Thyroid gland (tissue), 4 donors: ENCODE data around the gene MT1E. TPM values are rescaled to one million over a fixed set of nuclear protein-coding genes. Genes with fewer than 3 reads are reported as not detected.
"Not testable (repeated sequence)": the region's sequence is repeated elsewhere in the genome, so short reads cannot be mapped to it uniquely, and the experiment has no call there.

ENCODE experiments used
- DNase-seq, 2 donors: peaks; one replicate each; pipeline ENCODE4 v3.0.0-alpha.2; 2019
- H3K27ac ChIP-seq, 3 donors: fragments of 200-600 bp; sonication (generic); 1 replicate in 2 of 3; 2 replicates in 1 of 3; pipeline ENCODE4 v1.5.1; 2016 to 2019; ENCODE audit warnings: mild to moderate bottlenecking in 1 of 3, moderate library complexity in 1 of 3
- H3K27me3 ChIP-seq: fragments of 200-600 bp; sonication (generic); one replicate; pipeline ENCODE4 v1.5.1; 2019
- H3K36me3 ChIP-seq, 2 donors: fragments of 200-600 bp; sonication (generic); one replicate each; pipeline ENCODE4 v1.5.1; 2016 to 2019
- H3K4me1 ChIP-seq, 2 donors: fragments of 200-600 bp; sonication (generic); one replicate each; pipeline ENCODE4 v1.5.1; 2017 to 2019
- H3K4me3 ChIP-seq, 3 donors: fragments of 200-600 bp; sonication (generic); replicated peaks in 1 of 3; 1 replicate in 2 of 3; 2 replicates in 1 of 3; pipeline ENCODE4 v1.5.1; 2016; ENCODE audit warnings: mild to moderate bottlenecking in 1 of 3
- H3K9me3 ChIP-seq: fragments of 200-600 bp; sonication (generic); one replicate; pipeline ENCODE4 v1.5.1; 2017
- CTCF ChIP-seq, 6 experiments: fragments of 200-600 bp in 3 of 6; fragments of 450-650 bp in 3 of 6; sonication (generic) in 3 of 6; IDR thresholded peaks; one replicate each; pipeline ENCODE4 v1.5.1; 2016 to 2019; ENCODE audit warnings: antibody characterized with exemption in 6 of 6, mild to moderate bottlenecking in 2 of 6, inconsistent platforms in 1 of 6, moderate library complexity in 1 of 6
- POLR2A ChIP-seq, 2 donors: fragments of 450-650 bp; IDR thresholded peaks; one replicate each; pipeline ENCODE4 v1.6.1; 2017; ENCODE audit warnings: antibody characterized with exemption in 2 of 2, mild to moderate bottlenecking in 2 of 2, moderate library complexity in 1 of 2
- WGBS, 2 donors: methylation state at CpG; one replicate each; pipeline ENCODE4 v1.1.5; 2017; 5-methylcytosine and 5-hydroxymethylcytosine counted together
- intact Hi-C: fragments of 100-400 bp; cut with DNase I; formaldehyde crosslinking; loops from one replicate; pipeline ENCODE4 v1.15.1; 2023
- total RNA-seq, 4 donors: library from RNA; depleted of rRNA; stranded (reverse); fragments of >200 nt; gene quantifications; one replicate each; pipeline ENCODE4 v1.2.3, GENCODE V29; 2016

MT1E gene
- total RNA-seq = 1,000 to 10,000 TPM in 1 of 4 donors, 100 to 1,000 TPM in 3; 111 to 1,129 (median 368) TPM

- 2 to 4% methylated on average over 29 to 41 of the region's 62 CpGs for WGBS, 2 donors
- intact Hi-C loops = no loop called here
- Histone ChIP-seq H3K27me3 (no peaks in the 10 kb centered on the region), H3K27ac (peak within 1 kb of the TSS; percentile 86 to 95 (median 93)), H3K9me3 (no peaks in the 10 kb centered on the region), H3K4me1 (peaks cover 0 to 7% of the 10 kb centered on the region in 2 donors), H3K4me3 (peak within 1 kb of the TSS; percentile 59 to 80 (median 70)), H3K36me3 (no peaks in the 10 kb centered on the region)
- DNase-seq = peak; percentile 86 to 88
- TF ChIP-seq CTCF (IDR thresholded peaks at IDR 0.05) = peak in 2 of 6 experiments; percentile 1 to 16
- peak; percentile 93 to 98 for TF ChIP-seq POLR2A (IDR thresholded peaks at IDR 0.05)
Observed at GRCh38 chr16:56625140-56625942, at the start of gene MT1E. Gene MT1E, plus strand, starts transcription at chr16:56625781. Its CDS starts 71 bp downstream, at chr16:56625852.

- H3K9me3 ChIP-seq = no peaks in the 10 kb centered on the region
- TF ChIP-seq POLR2A (IDR thresholded peaks at IDR 0.05) = no peak
- TF ChIP-seq CTCF (IDR thresholded peaks at IDR 0.05) = peak; percentile 49 to 94 (median 78)
- no peak overlapping the region for H3K4me3 ChIP-seq
- intact Hi-C loops = loop anchor here (5.0 kb wide), 1 partner anchor 126 kb away; no protein-coding TSS in a partner anchor
- no peak overlapping the region for H3K27ac ChIP-seq
- no peaks in the 10 kb centered on the region for H3K4me1 ChIP-seq
- no peaks in the 10 kb centered on the region for H3K36me3 ChIP-seq
- DNase-seq = peak; percentile 76 to 84
- no peaks in the 10 kb centered on the region for H3K27me3 ChIP-seq
- WGBS, 2 donors = 34 to 40% methylated on average over 8 of the region's 8 CpGs
Observed at GRCh38 chr16:56576585-56577299, 48.8 kb upstream of the MT1E start.

- Histone ChIP-seq H3K9me3 (no peaks in the 10 kb centered on the region), H3K4me3 (no peak overlapping the region), H3K36me3 (no peaks in the 10 kb centered on the region), H3K27me3 (no peaks in the 10 kb centered on the region), H3K27ac (no peak overlapping the region), H3K4me1 (no peaks in the 10 kb centered on the region)
- WGBS, 2 donors = 74 to 75% methylated on average over 4 of the region's 4 CpGs
- intact Hi-C loops = loop anchor here (5.0 kb wide), 1 partner anchor 125 kb away; no protein-coding TSS in a partner anchor
- no peak for DNase-seq
- no peak for TF ChIP-seq CTCF (IDR thresholded peaks at IDR 0.05)
- no peak for TF ChIP-seq POLR2A (IDR thresholded peaks at IDR 0.05)
Observed at GRCh38 chr16:56577300-56577625, 48.3 kb upstream of the MT1E start.

GRCh38 chr16:56580391-56581048, 45.1 kb upstream of the MT1E start:
- Histone ChIP-seq H3K4me1 (no peaks in the 10 kb centered on the region), H3K27ac (no peak overlapping the region), H3K9me3 (no peaks in the 10 kb centered on the region), H3K27me3 (no peaks in the 10 kb centered on the region), H3K36me3 (no peaks in the 10 kb centered on the region), H3K4me3 (no peak overlapping the region)
- no peak for DNase-seq
- intact Hi-C loops = no loop called here
- TF ChIP-seq CTCF (IDR thresholded peaks at IDR 0.05) (no peak), POLR2A (IDR thresholded peaks at IDR 0.05) (no peak)
- 86 to 90% methylated on average over 6 of the region's 6 CpGs for WGBS, 2 donors

GRCh38 chr16:56582911-56583310, 42.7 kb upstream of the MT1E start:
- H3K9me3 ChIP-seq, H3K27me3 ChIP-seq, H3K27ac ChIP-seq, H3K36me3 ChIP-seq, DNase-seq, intact Hi-C loops, H3K4me3 ChIP-seq, H3K4me1 ChIP-seq: not testable (repeated sequence)
- WGBS, 2 donors = 93 to 97% methylated on average over 2 of the region's 2 CpGs
